ENCODE measurements around the gene SUV39H1. TPM values are rescaled to one million over a fixed set of nuclear protein-coding genes. Genes with fewer than 3 reads are reported as not detected.
"Not testable (repeated sequence)": the region's sequence is repeated elsewhere in the genome, so short reads cannot be mapped to it uniquely, and the experiment has no call there.

Gene SUV39H1
- total RNA-seq = 10 to 100 TPM; 30.3 to 33.2 TPM

- Mint-ChIP-seq H3K36me3 (ENCODE audit: low read depth) (peaks cover 25% of the 10 kb centered on the region), H3K4me1 (peaks cover 49% of the 10 kb centered on the region), H3K9me3 (no peaks in the 10 kb centered on the region), H3K27me3 (no peaks in the 10 kb centered on the region), H3K4me3 (peak within 1 kb of the TSS; percentile 90), H3K27ac (peak within 1 kb of the TSS; percentile 97)
- peak; percentile 89 for DNase-seq
- ChIA-PET POLR2A (interaction anchor here (0.9 to 4.5 kb wide), 14 partner anchors 10 to 222 kb away, joined by 3 to 62 read pairs (median 6); partner anchors contain the start of genes HDAC6, PQBP1, RBM3 and TIMM17B), CTCF (interaction anchor here (0.6 to 2.0 kb wide), 3 partner anchors 41 to 260 kb away, joined by 3 to 6 read pairs (median 4); no protein-coding TSS in a partner anchor)
These were observed at the start of gene SUV39H1 for GRCh38 chrX:48696301-48696908. SUV39H1 (plus strand) TSS chrX:48696734; CDS start chrX:48696785, 51 bp downstream.

GRCh38 chrX:48648336-48648751 is 48.2 kb upstream of the SUV39H1 start:
- Mint-ChIP-seq H3K27ac (no peak overlapping the region), H3K4me1 (peaks cover 3% of the 10 kb centered on the region), H3K9me3 (no peaks in the 10 kb centered on the region), H3K4me3 (no peak overlapping the region), H3K27me3 (no peaks in the 10 kb centered on the region), H3K36me3 (ENCODE audit: low read depth) (no peaks in the 10 kb centered on the region)
- CTCF ChIA-PET = interaction anchor here (0.6 to 1.6 kb wide), 18 partner anchors 10 to 518 kb away, joined by 3 to 10 read pairs (median 5); partner anchors contain the start of genes HDAC6, PQBP1, SLC35A2 and SUV39H1
- POLR2A ChIA-PET = interaction anchor here (0.7 to 1.2 kb wide), 5 partner anchors 28 to 263 kb away, joined by 3 to 5 read pairs (median 4); partner anchors contain the start of gene SLC35A2
- peak; percentile 32 for DNase-seq

- Mint-ChIP-seq H3K27me3 (no peaks in the 10 kb centered on the region), H3K27ac (no peak overlapping the region), H3K9me3 (no peaks in the 10 kb centered on the region), H3K4me1 (peaks cover 3% of the 10 kb centered on the region), H3K36me3 (ENCODE audit: low read depth) (no peaks in the 10 kb centered on the region), H3K4me3 (no peak overlapping the region)
- ChIA-PET CTCF (interaction anchor here (0.8 to 1.6 kb wide), 8 partner anchors 11 to 393 kb away, joined by 3 to 10 read pairs (median 6); partner anchors contain the start of genes HDAC6, PQBP1, SLC35A2 and TIMM17B), POLR2A (interaction anchor here (0.7 kb wide), 1 partner anchor 88 kb away, joined by 3 read pairs; no protein-coding TSS in a partner anchor)
- no peak for DNase-seq
These were observed 47.4 kb upstream of the SUV39H1 start for GRCh38 chrX:48649102-48649501.

- H3K27ac Mint-ChIP-seq; H3K4me3 Mint-ChIP-seq; H3K9me3 Mint-ChIP-seq; H3K4me1 Mint-ChIP-seq; H3K27me3 Mint-ChIP-seq; CTCF ChIA-PET; DNase-seq; POLR2A ChIA-PET; H3K36me3 Mint-ChIP-seq (ENCODE audit: low read depth): not testable (repeated sequence)
These were observed 44.4 kb upstream of the SUV39H1 start for GRCh38 chrX:48652055-48652579.

DNA sequence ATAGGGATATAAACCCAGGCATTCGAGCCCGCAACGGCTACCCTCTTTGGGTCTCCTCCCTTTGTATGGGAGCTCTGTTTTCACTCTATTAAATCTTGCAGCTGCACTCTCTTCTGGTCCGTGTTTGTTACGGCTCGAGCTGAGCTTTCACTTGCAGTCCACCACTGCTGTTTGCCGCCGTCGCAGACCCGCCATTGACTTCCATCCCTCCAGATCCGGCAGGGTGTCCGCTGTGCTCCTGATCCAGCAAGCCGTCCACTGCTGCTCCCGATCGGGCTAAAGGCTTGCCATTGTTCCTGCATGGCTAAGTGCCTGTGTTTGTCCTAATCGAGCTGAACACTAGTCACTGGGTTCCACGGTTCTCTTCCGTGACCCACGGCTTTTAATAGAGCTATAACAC is 41.8 kb upstream of the SUV39H1 start:
- H3K9me3 Mint-ChIP-seq, H3K4me3 Mint-ChIP-seq: not testable (repeated sequence)

GRCh38 chrX:48659686-48660085 is 36.8 kb upstream of the SUV39H1 start:
- H3K4me3 Mint-ChIP-seq; CTCF ChIA-PET; H3K27me3 Mint-ChIP-seq; H3K9me3 Mint-ChIP-seq; DNase-seq; H3K4me1 Mint-ChIP-seq; H3K27ac Mint-ChIP-seq; H3K36me3 Mint-ChIP-seq (ENCODE audit: low read depth); POLR2A ChIA-PET: not testable (repeated sequence)

More for the DNA sequence above, 41.8 kb upstream of the SUV39H1 start:
- CTCF ChIA-PET; H3K27me3 Mint-ChIP-seq; H3K4me1 Mint-ChIP-seq; H3K27ac Mint-ChIP-seq; POLR2A ChIA-PET; H3K36me3 Mint-ChIP-seq (ENCODE audit: low read depth); DNase-seq: not testable (repeated sequence)

GRCh38 chrX:48663241-48663640 is 33.3 kb upstream of the SUV39H1 start:
- ChIA-PET CTCF (no interaction called here), POLR2A (no interaction called here)

DNA sequence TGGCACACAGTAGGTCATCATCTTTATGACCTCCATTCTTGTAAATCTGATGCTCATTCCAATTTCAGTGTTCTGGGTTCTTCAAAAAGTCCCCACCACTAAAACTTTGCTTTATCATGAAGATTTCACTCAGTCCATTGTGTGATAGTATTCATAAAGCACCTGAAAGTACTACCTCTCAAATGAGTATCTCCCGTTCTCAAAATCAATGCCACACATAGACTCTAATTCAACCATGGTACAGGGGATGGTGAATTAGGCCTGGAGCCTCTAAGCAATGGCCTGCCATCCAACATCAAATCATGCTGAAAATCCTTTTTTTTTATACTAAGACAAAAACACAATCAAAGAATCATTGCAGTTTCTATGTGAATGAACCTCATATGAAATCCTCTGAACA is 32.4 kb upstream of the SUV39H1 start:
- peaks cover 6% of the 10 kb centered on the region for H3K4me1 Mint-ChIP-seq
- no peak overlapping the region for H3K4me3 Mint-ChIP-seq
- ChIA-PET POLR2A (no interaction called here), CTCF (no interaction called here)
- H3K27ac Mint-ChIP-seq = no peak overlapping the region
- no peaks in the 10 kb centered on the region for H3K36me3 Mint-ChIP-seq (ENCODE audit: low read depth)
- H3K27me3 Mint-ChIP-seq = no peaks in the 10 kb centered on the region
- no peak for DNase-seq
- no peaks in the 10 kb centered on the region for H3K9me3 Mint-ChIP-seq

More at GRCh38 chrX:48663241-48663640, 33.3 kb upstream of the SUV39H1 start:
- no peak overlapping the region for H3K4me3 Mint-ChIP-seq
- no peak for DNase-seq
- H3K4me1 Mint-ChIP-seq = peaks cover 6% of the 10 kb centered on the region
- H3K27me3 Mint-ChIP-seq = no peaks in the 10 kb centered on the region
- no peak overlapping the region for H3K27ac Mint-ChIP-seq
- H3K9me3 Mint-ChIP-seq = no peaks in the 10 kb centered on the region
- H3K36me3 Mint-ChIP-seq (ENCODE audit: low read depth) = no peaks in the 10 kb centered on the region

GRCh38 chrX:48665991-48666390 is 30.5 kb upstream of the SUV39H1 start:
- no peaks in the 10 kb centered on the region for H3K27me3 Mint-ChIP-seq

DNA sequence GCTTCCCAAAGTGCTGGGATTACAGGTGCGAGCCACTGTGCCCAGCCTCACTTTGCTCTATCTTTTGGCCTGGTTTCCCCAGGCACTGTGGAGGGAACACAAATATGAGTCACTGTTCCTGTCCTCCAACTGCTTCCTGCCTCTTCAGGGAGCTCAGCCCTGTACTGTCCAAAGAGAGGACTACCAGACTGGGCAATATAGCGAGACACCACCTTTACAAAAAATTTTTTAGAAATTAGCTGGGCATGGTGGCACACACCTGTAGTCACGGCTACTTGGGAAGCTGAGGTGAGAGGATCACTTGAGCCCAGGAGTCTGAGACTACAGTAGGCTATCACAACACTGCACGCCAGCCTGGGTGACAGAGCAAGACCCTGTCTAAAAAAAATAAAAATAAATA is 29.9 kb upstream of the SUV39H1 start:
- POLR2A ChIA-PET = no interaction called here
- Mint-ChIP-seq H3K27ac (no peak overlapping the region), H3K4me1 (no peaks in the 10 kb centered on the region), H3K9me3 (no peaks in the 10 kb centered on the region), H3K27me3 (no peaks in the 10 kb centered on the region), H3K36me3 (ENCODE audit: low read depth) (no peaks in the 10 kb centered on the region), H3K4me3 (no peak overlapping the region)
- no peak for DNase-seq
- CTCF ChIA-PET = no interaction called here

More at GRCh38 chrX:48665991-48666390, 30.5 kb upstream of the SUV39H1 start:
- Mint-ChIP-seq H3K36me3 (ENCODE audit: low read depth) (no peaks in the 10 kb centered on the region), H3K9me3 (no peaks in the 10 kb centered on the region), H3K4me3 (no peak overlapping the region), H3K4me1 (peaks cover 5% of the 10 kb centered on the region), H3K27ac (no peak overlapping the region)
- ChIA-PET POLR2A (no interaction called here), CTCF (no interaction called here)
- no peak for DNase-seq

GRCh38 chrX:48667509-48667908 is 29.0 kb upstream of the SUV39H1 start:
- no peak overlapping the region for H3K4me3 Mint-ChIP-seq
- ChIA-PET CTCF (no interaction called here), POLR2A (no interaction called here)
- no peak overlapping the region for H3K27ac Mint-ChIP-seq
- no peaks in the 10 kb centered on the region for H3K27me3 Mint-ChIP-seq
- H3K9me3 Mint-ChIP-seq = no peaks in the 10 kb centered on the region
- no peaks in the 10 kb centered on the region for H3K4me1 Mint-ChIP-seq
- no peaks in the 10 kb centered on the region for H3K36me3 Mint-ChIP-seq (ENCODE audit: low read depth)
- DNase-seq = no peak

- POLR2A ChIA-PET; DNase-seq; H3K4me1 Mint-ChIP-seq; H3K27me3 Mint-ChIP-seq; H3K9me3 Mint-ChIP-seq; H3K36me3 Mint-ChIP-seq (ENCODE audit: low read depth); H3K4me3 Mint-ChIP-seq; H3K27ac Mint-ChIP-seq: not testable (repeated sequence)
- CTCF ChIA-PET = interaction anchor here (0.7 kb wide), 1 partner anchor 375 kb away, joined by 3 read pairs; no protein-coding TSS in a partner anchor
These were observed 28.3 kb upstream of the SUV39H1 start for GRCh38 chrX:48668187-48668586.

DNA sequence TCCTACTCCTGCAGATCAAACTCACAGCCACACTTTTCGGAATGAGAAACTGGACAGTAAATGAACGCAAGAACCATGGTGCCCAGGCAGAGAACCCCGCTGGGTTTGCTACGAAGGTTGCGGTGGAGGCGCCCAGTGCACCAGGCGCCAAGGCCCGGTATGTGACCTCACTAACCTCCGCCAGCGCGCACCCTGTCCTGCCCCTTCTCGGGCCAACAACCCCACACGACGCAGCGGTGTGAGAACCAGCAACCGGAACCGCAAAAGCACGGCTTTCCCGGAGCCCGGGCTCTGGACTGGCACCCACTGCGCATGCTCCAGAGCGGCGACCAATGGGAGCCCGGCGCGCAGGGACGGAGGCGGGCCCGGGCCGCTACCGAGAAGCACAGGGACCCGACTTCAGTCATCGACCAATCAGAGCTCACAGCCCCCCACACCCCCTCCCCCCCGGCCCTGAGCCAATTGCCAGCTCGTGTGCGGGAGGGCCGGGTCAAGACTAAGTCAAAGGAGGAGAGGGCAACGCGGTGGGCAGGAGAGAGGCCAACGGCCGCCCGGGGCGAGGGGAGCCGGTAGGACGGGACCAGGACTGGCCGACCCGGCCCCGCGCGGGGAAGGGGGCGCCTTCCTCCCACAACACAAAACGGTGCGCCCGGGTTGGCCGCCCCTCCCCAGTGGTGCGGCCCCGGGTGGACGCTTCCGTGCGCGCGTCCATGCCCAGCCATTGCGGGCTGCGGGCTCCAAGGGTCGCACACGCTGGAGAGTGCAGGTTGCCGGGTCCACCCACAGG is 20.2 kb upstream of the SUV39H1 start:
- H3K27ac Mint-ChIP-seq = peak overlapping the region; percentile 84
- peaks cover 2% of the 10 kb centered on the region for H3K36me3 Mint-ChIP-seq (ENCODE audit: low read depth)
- H3K27me3 Mint-ChIP-seq = no peaks in the 10 kb centered on the region
- no peaks in the 10 kb centered on the region for H3K9me3 Mint-ChIP-seq
- peaks cover 31% of the 10 kb centered on the region for H3K4me1 Mint-ChIP-seq
- peak; percentile 90 for DNase-seq
- peak overlapping the region; percentile 90 for H3K4me3 Mint-ChIP-seq
- ChIA-PET POLR2A (interaction anchor here (0.6 to 5.2 kb wide), 8 partner anchors 20 to 282 kb away, joined by 3 to 32 read pairs (median 4); partner anchors contain the start of genes HDAC6 and SUV39H1), CTCF (interaction anchor here (1.0 kb wide), 1 partner anchor 45 kb away, joined by 3 read pairs; no protein-coding TSS in a partner anchor)
